ENCODE results near the gene KRTAP10-3. TPM values are rescaled to one million over a fixed set of nuclear protein-coding genes. Genes with fewer than 3 reads are reported as not detected.

KRTAP10-3 gene
- total and polyA plus RNA-seq, 8 donors: not detected

DNA sequence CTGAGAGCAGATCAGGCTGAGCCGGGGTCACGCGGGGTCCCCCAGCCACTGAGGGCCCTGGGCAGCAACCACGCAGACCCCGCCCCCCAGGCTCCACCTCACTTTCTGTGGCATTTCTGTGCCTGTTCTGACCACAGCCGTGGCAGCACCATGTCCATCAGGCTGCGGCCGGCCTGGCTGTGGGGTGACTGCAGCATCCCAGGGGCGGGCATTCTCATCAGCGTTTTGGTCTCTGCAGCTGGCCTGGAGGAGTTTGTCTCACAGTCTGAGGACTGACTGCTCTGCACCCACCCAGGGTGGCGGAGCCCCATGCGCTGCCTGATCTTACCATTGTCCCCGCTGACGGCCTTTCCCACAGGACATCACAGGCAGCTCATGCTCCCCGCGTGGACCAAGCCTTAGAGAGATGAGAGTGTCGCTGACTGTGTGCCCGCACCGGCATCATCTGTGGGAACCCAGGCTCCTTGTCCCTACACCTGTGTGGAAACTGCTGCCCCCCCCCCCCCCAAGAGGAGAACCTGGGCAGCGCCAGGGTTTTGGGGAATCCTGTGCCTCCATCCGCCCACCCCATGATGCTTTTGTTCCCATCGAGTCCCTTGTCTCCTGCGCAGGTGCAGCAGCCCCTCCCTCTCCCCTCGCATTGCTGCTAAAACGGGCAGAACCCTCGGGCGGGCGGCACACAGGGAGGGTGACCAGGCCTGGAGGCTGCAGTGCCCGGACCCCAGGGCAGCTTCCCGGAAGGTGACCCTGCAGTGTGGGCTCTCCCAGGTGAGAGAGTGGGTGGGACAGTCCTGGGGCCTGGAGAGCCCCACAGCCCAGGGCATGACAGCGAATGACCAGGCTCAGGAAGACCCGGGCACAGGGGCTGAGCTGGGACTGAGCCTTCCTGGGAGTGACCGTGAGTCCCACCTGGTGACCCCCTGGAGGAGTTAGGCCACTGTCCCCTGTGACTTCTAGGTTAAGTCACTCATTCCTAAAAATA, 20.4 kb downstream of the KRTAP10-3 start:
- TF ChIP-seq, protein P1, sequence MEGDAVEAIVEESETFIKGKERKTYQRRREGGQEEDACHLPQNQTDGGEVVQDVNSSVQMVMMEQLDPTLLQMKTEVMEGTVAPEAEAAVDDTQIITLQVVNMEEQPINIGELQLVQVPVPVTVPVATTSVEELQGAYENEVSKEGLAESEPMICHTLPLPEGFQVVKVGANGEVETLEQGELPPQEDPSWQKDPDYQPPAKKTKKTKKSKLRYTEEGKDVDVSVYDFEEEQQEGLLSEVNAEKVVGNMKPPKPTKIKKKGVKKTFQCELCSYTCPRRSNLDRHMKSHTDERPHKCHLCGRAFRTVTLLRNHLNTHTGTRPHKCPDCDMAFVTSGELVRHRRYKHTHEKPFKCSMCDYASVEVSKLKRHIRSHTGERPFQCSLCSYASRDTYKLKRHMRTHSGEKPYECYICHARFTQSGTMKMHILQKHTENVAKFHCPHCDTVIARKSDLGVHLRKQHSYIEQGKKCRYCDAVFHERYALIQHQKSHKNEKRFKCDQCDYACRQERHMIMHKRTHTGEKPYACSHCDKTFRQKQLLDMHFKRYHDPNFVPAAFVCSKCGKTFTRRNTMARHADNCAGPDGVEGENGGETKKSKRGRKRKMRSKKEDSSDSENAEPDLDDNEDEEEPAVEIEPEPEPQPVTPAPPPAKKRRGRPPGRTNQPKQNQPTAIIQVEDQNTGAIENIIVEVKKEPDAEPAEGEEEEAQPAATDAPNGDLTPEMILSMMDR (IDR thresholded peaks at IDR 0.05): no peak
- ATAC-seq (no peak), DNase-seq (no peak)

DNA sequence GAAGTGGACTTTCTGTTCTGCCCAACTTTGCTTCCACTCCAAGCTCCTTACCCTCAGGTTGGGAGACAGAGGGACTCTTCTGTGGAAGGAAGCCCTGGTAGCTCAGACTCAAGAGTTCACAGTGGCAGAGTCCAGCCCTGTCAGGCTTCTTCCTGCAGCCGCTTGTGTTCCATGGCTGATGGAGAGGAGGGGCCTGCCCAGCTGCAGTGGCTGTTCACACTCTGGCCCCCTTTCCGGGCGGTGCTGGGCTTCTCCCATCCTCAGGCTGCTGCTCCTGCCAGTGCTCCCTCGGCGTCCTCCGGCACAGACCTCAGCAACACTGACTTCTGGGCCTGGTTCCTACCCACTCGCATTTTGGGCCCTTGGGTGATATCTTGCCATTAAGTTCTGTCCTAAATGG, 22.6 kb downstream of the KRTAP10-3 start:
- 48 to 54% methylated on average over 7 of the region's 7 CpGs for WGBS, 2 donors
- Histone ChIP-seq H3K27ac (no peak overlapping the region), H3K9me3 (no peaks in the 10 kb centered on the region), H3K27me3 (no peaks in the 10 kb centered on the region), H3K36me3 (no peaks in the 10 kb centered on the region), H3K4me3 (no peak overlapping the region), H3K4me1 (no peaks in the 10 kb centered on the region)
- TF ChIP-seq, protein P1 (IDR thresholded peaks at IDR 0.05): no peak
- ATAC-seq: no peak
- no peak for FAIRE-seq
- intact Hi-C loops (cut with DNase I): no loop called here
- DNase-seq: no peak

More for the DNA sequence above, 20.4 kb downstream of the KRTAP10-3 start:
- Histone ChIP-seq H3K4me3 (no peak overlapping the region), H3K27ac (no peak overlapping the region), H3K9me3 (no peaks in the 10 kb centered on the region), H3K27me3 (no peaks in the 10 kb centered on the region), H3K36me3 (no peaks in the 10 kb centered on the region), H3K4me1 (no peaks in the 10 kb centered on the region)
- FAIRE-seq: no peak
- intact Hi-C loops (cut with DNase I): no loop called here
- 79 to 86% methylated on average over 28 to 33 of the region's 33 CpGs for WGBS, 2 donors

DNA sequence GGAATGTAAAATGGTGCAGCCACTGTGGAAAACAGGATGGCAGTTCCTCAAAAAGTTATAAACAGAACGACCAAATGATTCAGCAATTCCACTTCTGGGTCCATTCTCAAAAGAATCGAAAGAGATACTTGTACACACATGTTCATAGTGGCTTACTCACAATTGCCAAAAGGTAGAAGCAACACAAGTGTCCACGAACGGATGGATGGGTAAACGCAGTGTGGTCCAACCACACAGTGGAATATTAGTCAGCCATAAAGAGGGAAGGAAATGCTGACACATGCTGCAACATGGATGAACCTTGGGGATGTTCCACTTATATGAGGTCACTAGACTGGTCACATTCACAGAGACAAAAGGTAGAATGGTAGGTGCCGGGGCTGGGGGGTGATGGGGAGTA, 23.9 kb downstream of the KRTAP10-3 start:
- no peaks in the 10 kb centered on the region for H3K27me3 ChIP-seq
- H3K27ac ChIP-seq: no peak overlapping the region
- intact Hi-C loops (cut with DNase I): no loop called here
- no peak overlapping the region for H3K4me3 ChIP-seq
- 89% methylated on average over 6 of the region's 6 CpGs for WGBS, 2 donors
- H3K36me3 ChIP-seq: no peaks in the 10 kb centered on the region
- DNase-seq (no peak), FAIRE-seq (no peak), ATAC-seq (no peak)
- TF ChIP-seq, protein P1 (IDR thresholded peaks at IDR 0.05): no peak
- no peaks in the 10 kb centered on the region for H3K4me1 ChIP-seq
- H3K9me3 ChIP-seq: no peaks in the 10 kb centered on the region

DNA sequence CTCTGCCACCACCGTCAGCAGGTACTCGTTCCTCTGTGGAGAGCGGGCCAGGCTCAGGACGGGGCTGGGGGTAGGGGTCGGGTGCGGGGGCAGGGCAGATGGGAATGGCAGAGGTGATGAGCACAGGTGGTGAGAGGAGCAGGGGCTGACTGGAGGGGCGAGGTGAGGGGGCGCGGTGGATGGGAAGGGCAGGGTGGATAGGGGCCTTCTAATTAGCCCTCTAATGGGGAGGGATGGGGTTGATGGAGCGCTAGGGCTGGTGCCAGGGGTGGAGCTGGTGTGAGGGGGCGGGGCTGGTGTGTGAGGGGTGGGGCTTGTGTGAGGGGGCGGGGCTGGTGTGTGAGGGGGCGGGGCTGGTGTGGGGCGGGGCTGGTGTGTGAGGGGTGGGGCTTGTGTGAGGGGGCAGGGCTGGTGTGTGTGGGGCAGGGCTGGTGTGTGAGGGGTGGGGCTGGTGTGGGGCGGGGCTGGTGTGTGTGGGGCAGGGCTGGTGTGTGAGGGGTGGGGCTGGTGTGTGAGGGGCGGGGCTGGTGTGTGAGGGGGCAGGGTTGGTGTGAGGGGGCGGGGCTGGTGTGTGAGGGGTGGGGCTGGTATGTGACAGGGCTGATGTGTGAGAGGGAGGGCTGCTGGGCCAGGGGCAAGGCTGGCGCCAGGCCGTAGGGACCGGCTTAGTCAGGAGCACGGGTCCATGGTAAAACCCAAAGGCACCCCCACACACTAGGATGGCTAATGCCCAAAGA, 24.5 kb downstream of the KRTAP10-3 start:
- DNase-seq: no peak
- FAIRE-seq: no peak
- H3K27ac ChIP-seq: no peak overlapping the region
- TF ChIP-seq, protein P1 (IDR thresholded peaks at IDR 0.05): no peak
- intact Hi-C loops (cut with DNase I): no loop called here
- no peaks in the 10 kb centered on the region for H3K27me3 ChIP-seq
- no peak overlapping the region for H3K4me3 ChIP-seq
- no peaks in the 10 kb centered on the region for H3K9me3 ChIP-seq
- H3K4me1 ChIP-seq: no peaks in the 10 kb centered on the region
- ATAC-seq: no peak
- whole genome bisulfite sequencing, 2 donors: 79 to 82% methylated on average over 13 to 19 of the region's 21 CpGs
- no peaks in the 10 kb centered on the region for H3K36me3 ChIP-seq

Data from pancreas (tissue), 10 donors.